SU-DHL-6 (cell line): ENCODE data around the gene ASTN2.

Experiments used
- H2AFZ ChIP-seq: fragments of 200-600 bp; sonication (generic); 2 replicates; pipeline ENCODE4 v1.6.1; 2014; ENCODE audit warnings: low read depth, mild to moderate bottlenecking, moderate library complexity, mixed read lengths, antibody characterized with exemption, low read length; ENCODE audit not compliant: severe bottlenecking
- H3F3A ChIP-seq: fragments of 200-600 bp; shearing (Covaris generic); 2 replicates; pipeline ENCODE4 v1.6.0; 2016; ENCODE audit warnings: antibody characterized with exemption, mild to moderate bottlenecking; ENCODE audit not compliant: insufficient read depth
- H3K27ac ChIP-seq: fragments of 200-600 bp; sonication (generic); 2 replicates; pipeline ENCODE4 v1.5.1; 2016; ENCODE audit warnings: low read depth, mild to moderate bottlenecking, low read length, moderate library complexity, mixed read lengths
- H3K27me3 ChIP-seq: fragments of 200-600 bp; sonication (generic), shearing (Covaris generic); 2 replicates; pipeline ENCODE4 v1.6.0; 2014; ENCODE audit warnings: mild to moderate bottlenecking, low read length
- H3K36me3 ChIP-seq: fragments of 200-600 bp; sonication (generic); 2 replicates; pipeline ENCODE4 v1.6.1; 2014; ENCODE audit warnings: mild to moderate bottlenecking, low read length, mixed read lengths
- H3K4me2 ChIP-seq: fragments of 300-600, 200-600 bp; shearing (Covaris generic), sonication (generic); 2 replicates; pipeline ENCODE4 v1.6.0; 2014; ENCODE audit warnings: low read length, low read depth, mild to moderate bottlenecking; ENCODE audit not compliant: poor library complexity, severe bottlenecking
- H3K4me3 ChIP-seq: fragments of 200-600 bp; sonication (generic); 2 replicates; pipeline ENCODE4 v1.5.1; 2014; ENCODE audit warnings: antibody characterized with exemption, low read length, mild to moderate bottlenecking, mixed read lengths; ENCODE audit not compliant: insufficient read depth, poor library complexity, severe bottlenecking
- H3K79me2 ChIP-seq: fragments of 200-600 bp; sonication (generic); 2 replicates; pipeline ENCODE4 v1.6.1; 2014; ENCODE audit warnings: mild to moderate bottlenecking, low read length, moderate library complexity; ENCODE audit not compliant: insufficient read depth
- H3K9ac ChIP-seq: fragments of 200-600 bp; sonication (generic); 2 replicates; pipeline ENCODE4 v1.7.0; 2014; ENCODE audit warnings: mild to moderate bottlenecking, low read length
- H3K9me2 ChIP-seq: fragments of 200-600 bp; sonication (generic); replicated peaks from 2 replicates; pipeline ENCODE4 v1.6.1; 2014; ENCODE audit warnings: low read length; ENCODE audit not compliant: insufficient read depth
- H3K9me3 ChIP-seq: fragments of 200-600 bp; sonication (generic); 2 replicates; pipeline ENCODE4 v1.6.1; 2014; ENCODE audit warnings: low read length, mixed read lengths; ENCODE audit not compliant: insufficient read depth
- H4K20me1 ChIP-seq: fragments of 200-600 bp; sonication (generic); 2 replicates; pipeline ENCODE4 v1.6.1; 2014; ENCODE audit warnings: low read depth, mild to moderate bottlenecking, antibody characterized with exemption, low read length, moderate library complexity, mixed read lengths
- CTCF ChIP-seq: fragments of 200-600 bp; sonication (generic); IDR thresholded peaks from one replicate; pipeline ENCODE4 v1.5.1; 2017; ENCODE audit warnings: antibody characterized with exemption, mild to moderate bottlenecking, low read length, moderate library complexity; ENCODE audit not compliant: insufficient read depth, poor library complexity, severe bottlenecking
- EZH2phosphoT487 ChIP-seq: fragments of 200-600 bp; sonication (generic), shearing (Covaris generic); conservative IDR thresholded peaks from 2 replicates; pipeline ENCODE4 v1.6.1; 2018; ENCODE audit warnings: mild to moderate bottlenecking, antibody characterized with exemption, low read length, moderate library complexity, mixed read lengths

Gene ASTN2

GRCh38 chr9:117290306-117290840 is 124.5 kb downstream of the ASTN2 start:
- TF ChIP-seq EZH2phosphoT487 (no peak), CTCF (no peak)
- Histone ChIP-seq H3F3A (no peaks in the 10 kb centered on the region), H3K4me3 (no peak overlapping the region), H3K9me3 (no peaks in the 10 kb centered on the region), H3K27me3 (no peaks in the 10 kb centered on the region), H3K4me2 (no peak overlapping the region), H3K36me3 (no peaks in the 10 kb centered on the region), H2AFZ (no peak overlapping the region), H3K79me2 (no peaks in the 10 kb centered on the region), H3K9me2 (no peaks in the 10 kb centered on the region), H3K27ac (no peak overlapping the region), H4K20me1 (no peaks in the 10 kb centered on the region), H3K9ac (no peak overlapping the region)

- Histone ChIP-seq H3K27ac (no peak overlapping the region), H3K4me2 (no peak overlapping the region), H3K27me3 (no peaks in the 10 kb centered on the region), H3K9me3 (no peaks in the 10 kb centered on the region), H3K9me2 (no peaks in the 10 kb centered on the region), H3K79me2 (no peaks in the 10 kb centered on the region), H3F3A (no peaks in the 10 kb centered on the region), H4K20me1 (no peaks in the 10 kb centered on the region), H3K9ac (no peak overlapping the region), H3K4me3 (no peak overlapping the region), H2AFZ (no peak overlapping the region), H3K36me3 (no peaks in the 10 kb centered on the region)
- TF ChIP-seq CTCF, result no peak
- TF ChIP-seq EZH2phosphoT487, result no peak
Measured at GRCh38 chr9:117286245-117286644, 128.6 kb downstream of the ASTN2 start.

GRCh38 chr9:117284414-117284813 is 130.4 kb downstream of the ASTN2 start:
- H3K9ac ChIP-seq, result no peak overlapping the region
- no peaks in the 10 kb centered on the region for H3K9me2 ChIP-seq
- H3F3A ChIP-seq, result no peaks in the 10 kb centered on the region

More at GRCh38 chr9:117284414-117284813, 130.4 kb downstream of the ASTN2 start:
- no peak overlapping the region for H3K4me3 ChIP-seq
- no peak overlapping the region for H3K27ac ChIP-seq
- no peaks in the 10 kb centered on the region for H3K36me3 ChIP-seq
- H4K20me1 ChIP-seq, result no peaks in the 10 kb centered on the region
- H3K4me2 ChIP-seq, result no peak overlapping the region
- no peaks in the 10 kb centered on the region for H3K27me3 ChIP-seq
- H3K79me2 ChIP-seq, result no peaks in the 10 kb centered on the region
- no peaks in the 10 kb centered on the region for H3K9me3 ChIP-seq
- no peak for TF ChIP-seq CTCF
- TF ChIP-seq EZH2phosphoT487, result no peak
- no peak overlapping the region for H2AFZ ChIP-seq
